ENCODE measurements around the gene STXBP5.
"Not testable (repeated sequence)": the region's sequence is repeated elsewhere in the genome, so short reads cannot be mapped to it uniquely, and the experiment has no call there.

STXBP5 gene

DNA sequence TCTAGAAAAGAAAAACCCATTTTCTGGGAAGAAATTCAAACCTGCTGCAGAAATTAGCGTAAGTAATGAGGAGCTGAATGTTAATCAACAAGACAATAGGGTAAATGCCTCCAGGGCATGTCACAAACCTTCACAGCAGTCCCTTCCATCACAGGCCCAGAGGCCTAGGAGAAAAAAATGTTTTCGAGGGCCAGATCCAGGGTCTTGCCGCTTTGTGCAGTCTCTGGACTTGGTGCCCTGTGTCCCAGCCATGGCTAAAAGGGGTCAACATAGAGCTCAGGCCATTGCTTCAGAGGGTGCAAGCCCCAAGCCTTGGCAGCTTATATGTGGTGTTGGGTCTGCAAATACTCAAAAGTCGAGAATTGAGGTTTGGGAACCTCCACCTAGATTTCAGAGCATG is 99.8 kb downstream of the STXBP5 start:
- DNase-seq, result no peak

DNA sequence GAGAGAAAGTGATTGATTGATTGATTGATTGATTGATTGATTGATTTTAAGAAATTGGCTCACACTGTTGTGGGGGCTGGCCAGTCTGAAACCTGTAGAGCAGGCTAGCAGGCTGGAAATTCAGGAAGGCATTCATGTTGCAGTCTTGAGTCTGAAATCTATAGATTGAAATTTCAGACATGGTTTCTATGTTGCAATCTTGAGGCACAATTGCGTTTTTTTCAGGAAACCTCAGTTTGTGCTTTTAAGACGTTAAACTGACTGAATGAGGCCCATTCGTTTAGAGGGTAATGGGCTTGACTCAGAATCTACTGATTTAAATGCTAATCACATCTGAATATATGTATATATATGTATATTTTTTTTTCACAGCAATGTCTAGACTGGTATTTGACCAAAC is 106.3 kb downstream of the STXBP5 start:
- DNase-seq, result no peak

DNA sequence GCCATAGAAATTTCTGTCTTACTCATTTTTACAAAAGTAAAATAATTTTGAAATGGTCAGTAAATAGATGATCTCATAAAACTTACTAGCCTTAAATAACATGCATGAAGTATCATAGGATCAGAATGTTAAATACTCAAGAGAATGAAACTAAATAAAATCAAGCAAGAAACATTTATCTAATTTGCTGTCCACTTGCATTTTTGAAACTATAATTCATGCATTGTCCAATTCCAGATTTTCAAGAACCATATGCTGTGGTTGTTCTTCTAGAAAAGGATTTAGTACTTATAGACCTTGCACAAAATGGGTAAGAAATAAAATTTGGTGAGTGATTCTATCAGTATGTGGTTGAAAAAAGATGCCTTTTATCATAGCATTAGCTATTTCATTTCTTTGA is 107.0 kb downstream of the STXBP5 start:
- no peak for DNase-seq

DNA sequence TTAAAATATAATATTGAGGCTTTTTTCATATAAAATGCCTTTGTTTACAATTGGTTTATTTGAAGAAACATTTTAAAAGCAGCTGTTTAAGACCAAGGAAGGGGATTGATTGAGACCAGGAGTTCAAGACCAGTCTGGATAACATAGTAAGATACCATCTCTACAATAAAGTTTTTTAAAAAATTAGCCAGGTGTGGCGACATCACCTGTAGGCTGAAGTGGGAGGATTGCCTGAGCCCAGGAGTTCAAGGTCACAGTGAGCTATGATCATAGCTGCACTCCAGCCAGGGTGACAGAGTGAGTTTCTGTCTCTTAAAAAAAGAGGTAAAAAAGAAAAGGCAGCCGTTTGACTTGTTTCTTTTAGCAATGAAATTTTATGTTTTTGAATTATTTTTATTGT is 117.0 kb downstream of the STXBP5 start:
- no peak for DNase-seq

DNA sequence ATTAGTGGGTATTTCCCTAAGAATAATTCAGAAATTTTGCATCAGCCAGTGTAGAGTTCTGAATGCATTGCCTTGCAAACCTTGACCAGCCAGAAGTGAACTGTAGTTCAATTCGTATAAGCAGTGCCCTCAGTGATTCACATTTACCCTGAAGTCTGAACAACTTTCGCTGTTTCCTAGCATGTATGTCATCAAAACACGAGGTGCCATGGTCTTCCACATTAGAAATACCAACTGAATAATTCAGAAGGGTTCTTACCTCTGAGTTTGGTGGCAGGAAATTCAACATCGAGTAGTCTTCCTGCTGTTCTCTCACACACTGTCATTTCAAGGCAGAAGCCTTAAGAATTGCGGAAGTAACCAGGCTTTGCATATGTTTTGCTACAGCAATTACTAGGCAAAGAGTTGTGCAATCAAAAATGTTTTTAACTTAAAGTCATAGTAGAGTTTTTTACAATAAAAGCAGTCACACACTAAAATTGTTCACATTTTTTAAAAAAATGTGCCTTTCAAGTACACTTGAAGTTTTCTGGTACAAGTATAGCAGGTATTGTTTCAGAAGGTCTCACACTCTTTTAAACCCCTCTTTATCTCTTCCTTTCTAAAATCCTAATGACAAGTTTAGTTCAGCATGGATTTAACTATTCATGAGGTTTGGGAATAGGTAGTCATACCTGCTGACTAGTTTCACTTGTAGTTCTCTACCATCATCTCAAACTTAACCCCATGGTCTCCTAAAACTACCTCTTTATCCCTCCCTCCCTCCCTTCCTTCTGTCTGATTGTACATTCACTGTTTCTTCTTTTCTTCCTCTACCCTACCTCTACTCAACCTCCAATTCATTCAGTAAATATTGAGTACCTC is 118.3 kb downstream of the STXBP5 start:
- no peak for DNase-seq

DNA sequence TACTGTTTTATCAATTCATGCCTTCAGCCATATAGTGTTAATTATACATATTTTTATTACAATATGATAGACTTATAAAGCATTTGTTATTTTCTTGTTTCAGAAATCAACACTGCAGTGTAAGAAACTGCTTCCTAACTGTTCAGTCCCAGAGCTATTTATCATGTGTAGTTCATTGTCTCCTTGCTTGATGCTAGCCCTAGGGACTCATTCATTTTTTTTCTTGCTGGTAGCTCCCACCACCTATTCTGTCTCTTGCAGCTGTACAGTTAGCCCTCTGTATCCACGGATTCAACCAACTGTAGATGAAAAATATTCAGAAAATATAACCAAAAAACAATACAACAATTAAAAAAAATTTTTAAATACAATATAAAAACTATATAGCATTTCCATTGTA is 121.3 kb downstream of the STXBP5 start:
- DNase-seq, result no peak

DNA sequence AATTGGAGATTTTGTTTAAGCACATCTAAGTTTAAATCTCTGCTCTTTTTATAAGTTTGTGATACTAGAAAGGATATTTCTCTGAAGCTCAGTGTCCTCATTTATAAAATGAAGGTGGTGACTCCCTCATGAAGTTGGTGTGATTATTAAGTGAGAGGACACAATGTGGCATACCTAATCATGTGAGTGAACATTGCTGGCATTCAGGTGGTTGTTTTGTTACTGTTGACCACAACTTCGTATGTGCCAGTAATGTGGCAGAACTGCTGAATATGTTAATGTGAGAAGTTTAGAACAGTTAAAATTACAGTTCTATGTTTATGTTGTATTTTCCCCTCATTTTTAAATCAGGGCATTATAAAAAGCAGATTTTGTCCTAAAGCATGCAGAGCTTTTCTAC is 127.2 kb downstream of the STXBP5 start:
- no peak for DNase-seq

DNA sequence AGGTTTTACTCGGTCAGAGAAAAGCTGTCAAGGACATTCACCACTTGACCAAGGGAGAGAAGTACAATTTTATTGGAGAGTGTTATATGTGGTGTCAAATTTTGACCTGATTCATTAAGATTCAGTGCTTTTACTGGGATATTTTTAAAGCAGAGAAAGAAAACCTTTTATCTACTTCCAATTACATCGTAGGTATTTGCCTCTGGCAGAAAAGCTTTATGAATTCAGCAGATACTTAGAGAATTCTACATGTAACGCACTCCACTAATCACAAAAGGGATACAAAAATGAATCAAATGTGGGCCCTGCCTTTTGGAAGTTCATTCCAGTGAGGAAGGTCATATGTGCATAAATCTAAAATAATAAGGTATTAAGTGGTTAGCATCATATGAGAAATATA is 133.7 kb downstream of the STXBP5 start:
- no peak for DNase-seq

DNA sequence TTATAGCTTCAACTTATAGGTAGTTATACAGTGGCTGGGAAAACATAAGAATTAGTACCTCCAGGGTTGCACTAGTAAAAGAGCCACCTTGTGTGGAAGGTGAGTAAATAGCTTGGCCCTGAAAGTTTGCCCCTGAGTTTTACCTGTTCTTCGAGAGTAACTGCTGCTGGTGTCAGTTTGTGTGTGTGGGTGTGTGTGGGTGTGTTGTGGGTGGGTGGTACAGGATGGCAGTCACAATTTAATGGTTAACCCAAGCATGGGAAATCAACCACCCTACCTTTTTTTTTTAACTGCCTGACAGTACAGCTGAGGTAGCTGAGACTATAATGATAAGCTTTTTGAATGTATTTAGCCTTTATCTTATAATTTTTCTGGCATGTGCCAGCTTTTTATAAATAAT is 137.3 kb downstream of the STXBP5 start:
- no peak for DNase-seq

DNA sequence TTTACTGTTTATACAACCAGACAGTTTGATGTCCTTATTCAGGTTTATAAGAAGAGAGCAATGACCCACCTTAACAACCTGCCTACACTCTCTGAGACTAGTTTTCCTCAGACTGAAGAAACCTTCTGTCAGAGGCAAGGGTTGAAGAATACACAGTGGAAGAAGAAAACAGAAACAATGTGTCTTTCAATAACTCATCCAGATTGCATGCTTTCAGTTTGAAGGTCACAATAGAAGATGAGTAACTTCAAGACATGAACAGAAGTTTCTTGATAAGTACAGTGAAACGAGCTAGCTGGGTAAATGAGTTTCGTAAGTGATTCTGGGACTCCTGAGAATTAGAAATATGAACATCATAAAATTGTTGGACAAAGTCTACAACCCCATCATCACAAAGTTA is 141.7 kb downstream of the STXBP5 start:
- no peak for DNase-seq

DNA sequence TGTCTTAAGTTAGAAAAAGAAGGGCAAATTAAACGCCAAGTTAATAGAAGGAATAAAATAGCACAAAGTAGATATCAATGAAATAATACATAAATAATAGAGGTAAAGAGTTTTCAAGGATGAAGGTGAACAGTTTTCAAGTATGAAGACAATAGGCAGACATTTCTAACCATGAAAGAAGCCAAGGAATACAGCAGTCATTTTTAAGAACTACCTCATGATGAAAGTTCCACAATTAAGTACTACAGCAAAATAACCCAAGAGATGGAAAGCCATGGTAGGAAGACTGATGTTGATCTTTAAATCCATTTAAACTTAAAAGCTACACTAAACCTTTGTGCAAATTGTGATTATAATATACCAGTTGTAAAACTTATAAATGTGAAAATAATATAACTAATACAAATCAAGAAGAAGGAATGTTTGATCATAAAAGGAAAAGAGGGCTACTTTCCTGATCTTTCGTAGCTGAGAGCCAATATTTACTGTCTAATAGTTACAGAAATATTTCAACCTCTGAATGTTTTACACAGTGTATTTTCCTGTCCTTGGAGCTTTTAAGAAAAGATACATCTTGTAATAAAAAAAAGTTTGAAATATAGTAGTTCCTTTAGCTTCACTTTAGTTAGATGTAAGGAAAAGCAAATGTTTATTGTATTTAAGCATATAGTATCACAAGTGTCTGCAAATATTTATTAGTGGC is 143.1 kb downstream of the STXBP5 start:
- DNase-seq, result no peak

DNA sequence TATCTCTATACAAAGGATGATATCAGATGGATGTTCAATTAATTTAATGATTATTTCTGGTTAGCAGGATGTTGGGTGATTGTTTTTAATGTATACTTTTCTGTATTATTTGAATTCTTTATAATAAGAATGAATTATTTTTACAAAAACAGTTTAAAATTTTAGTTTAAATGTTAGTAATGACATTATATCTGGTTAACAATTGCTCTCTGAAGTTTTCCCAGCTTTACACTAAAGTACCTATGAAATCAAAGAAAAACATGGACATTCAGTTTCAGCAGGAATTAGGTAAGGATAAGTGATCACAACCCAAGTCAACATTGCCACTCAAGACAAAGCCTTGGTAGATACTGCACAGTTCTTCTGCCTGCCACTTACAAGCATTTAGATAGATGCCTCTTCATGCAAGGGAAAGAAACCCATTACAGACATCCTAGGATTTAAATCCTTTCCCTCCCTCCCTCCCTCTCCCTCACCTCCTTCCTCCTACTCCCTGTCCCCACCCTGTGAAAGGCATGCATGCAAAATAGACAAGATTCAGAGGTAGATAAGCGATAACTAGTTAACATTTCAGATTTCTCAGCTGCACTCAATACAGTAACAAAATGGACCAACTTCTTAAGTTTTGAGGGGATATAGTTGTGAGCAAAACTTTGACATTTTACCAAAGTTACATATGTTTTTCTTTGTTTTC is 143.8 kb downstream of the STXBP5 start:
- no peak for DNase-seq

DNA sequence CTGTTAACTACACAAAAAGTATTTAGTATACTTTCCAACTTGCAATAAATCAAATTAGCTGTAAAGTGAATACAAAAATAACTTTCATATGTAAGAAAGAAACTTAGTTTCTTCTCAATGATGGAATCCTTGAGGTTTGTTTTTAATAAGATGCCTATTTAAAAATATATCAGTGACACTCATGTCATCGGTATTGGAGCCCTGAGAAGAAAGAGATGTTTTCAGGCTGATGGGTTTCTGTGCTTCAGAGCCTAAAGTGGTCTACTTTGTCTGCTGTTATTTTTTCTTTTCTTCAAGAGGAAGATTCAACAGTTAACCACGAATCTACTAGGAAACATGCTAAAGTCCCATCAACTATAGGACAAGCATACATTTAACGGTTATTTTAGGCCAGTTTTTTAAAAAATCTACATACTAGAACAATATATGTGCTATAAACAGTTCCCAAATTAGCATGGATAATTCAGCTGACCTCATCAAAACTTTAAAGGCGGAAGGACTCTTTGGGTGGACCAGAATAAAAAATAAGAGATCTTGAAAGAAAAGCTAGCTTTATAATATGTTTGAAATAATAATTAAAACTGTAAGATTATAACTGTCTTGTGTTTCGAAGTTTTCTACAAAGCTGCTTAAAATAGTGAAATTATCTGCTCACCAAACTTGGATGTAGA is 157.2 kb downstream of the STXBP5 start:
- no peak for DNase-seq

DNA sequence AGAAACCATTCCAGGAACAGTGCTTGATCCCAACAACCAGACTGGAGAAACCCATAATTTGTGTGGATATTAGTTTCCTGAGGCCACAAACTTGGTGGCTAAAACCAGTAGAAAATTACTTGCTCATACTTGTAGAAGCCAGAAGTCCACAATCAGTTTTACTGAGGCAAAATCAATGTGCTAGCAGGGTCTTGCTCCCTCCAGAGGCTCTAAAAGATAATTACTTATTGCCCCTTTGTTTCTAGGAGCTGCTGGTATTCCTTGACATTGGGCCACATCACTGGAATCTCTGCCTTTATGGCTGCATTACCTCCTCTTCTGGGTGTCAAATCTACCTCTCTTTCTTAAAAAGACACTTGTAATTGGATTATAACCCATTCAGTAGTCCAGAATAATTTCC is 162.1 kb downstream of the STXBP5 start:
- no peak for DNase-seq

DNA sequence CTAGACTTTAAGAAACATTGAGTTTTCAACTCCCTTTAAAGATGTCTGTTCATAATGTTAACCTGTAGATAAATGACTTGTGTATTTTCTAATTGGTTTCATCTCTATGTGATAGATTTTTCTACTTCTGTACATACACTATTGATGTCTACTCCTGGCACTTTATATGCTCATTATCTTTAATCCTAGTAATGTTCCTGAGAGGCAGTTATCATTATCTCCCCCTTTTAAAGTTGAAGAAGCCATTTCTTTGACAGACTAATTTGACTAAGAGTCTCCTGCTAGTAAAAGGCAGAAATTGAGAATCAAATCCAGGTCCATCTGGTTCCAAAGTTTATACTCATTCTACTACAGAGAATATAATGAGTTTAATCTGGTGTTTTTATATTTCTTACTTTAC is 167.1 kb downstream of the STXBP5 start:
- DNase-seq, result no peak

DNA sequence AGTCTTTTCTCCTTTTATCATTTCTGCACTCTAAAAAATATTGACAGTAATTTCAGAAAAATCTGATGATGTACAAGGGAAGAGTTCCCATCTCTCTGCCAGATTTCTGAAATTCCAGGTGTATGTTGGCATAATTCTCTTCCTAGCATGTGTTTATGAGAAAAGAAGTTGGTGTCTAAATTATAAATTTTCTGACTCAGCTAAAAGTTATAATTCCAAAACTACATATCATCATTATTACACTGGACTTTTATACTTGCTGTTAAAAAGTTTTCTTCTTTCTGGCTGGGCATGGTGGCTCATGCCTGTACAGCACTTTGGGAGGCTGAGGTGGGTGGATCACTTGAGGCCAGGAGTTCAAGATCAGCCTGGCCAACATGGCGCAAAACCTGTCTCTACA is 168.6 kb downstream of the STXBP5 start:
- no peak for DNase-seq

DNA sequence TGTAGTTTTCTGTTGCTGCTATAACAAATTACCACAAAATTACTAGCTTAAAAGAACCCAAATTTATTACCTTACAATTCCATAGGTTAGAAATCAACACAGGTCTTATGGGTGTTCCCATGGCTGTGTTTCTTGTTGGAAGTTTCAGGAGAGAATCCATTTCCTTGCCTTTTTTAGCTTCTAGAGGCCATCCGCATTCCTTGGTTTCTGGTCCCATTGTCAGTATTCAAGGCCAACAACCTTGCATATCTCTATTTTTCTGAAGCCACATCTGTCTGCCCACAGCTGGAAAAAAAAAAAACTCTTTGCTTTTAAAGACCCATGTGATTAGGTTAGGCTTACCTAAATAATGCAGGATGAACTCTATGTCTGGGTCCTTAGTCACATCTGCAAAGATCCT is 174.6 kb downstream of the STXBP5 start:
- DNase-seq, result no peak

DNA sequence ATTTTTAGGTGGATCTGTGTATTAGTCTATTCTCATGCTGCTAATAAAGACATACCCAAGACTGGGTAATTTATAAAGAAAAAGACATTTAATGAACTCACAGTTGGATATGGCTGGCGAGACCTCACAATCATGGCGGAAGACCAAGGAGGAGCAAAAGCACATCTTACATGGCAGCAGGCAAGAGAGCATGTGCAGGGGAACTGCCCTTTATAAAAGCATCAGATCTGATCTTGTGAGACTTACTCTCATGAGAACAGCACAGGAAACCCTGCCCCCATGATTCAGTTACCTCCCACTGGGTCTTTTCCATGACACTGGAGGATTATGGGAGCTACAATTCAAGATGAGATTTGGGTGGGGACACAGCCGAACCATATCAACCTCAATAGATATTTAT is 176.6 kb downstream of the STXBP5 start:
- DNase-seq, result not testable (repeated sequence)

DNA sequence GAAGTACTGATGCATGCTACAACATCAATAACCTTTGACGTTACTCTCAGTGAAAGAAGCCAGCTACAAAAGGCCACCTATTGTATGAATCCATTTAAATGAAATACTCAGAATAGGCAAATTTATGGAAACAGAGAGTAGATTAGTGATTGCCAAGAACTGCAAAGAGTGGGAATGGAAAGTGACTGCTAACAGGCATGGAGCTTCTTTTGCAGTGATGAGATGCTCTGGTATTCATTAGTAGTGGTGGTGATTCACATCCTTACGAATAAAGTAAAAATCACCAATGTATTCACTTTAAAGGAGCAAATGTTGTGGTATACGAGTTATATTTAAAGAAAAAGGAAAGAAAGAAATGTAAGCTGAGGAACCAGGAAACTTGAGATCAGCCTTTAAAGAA is 177.5 kb downstream of the STXBP5 start:
- no peak for DNase-seq

DNA sequence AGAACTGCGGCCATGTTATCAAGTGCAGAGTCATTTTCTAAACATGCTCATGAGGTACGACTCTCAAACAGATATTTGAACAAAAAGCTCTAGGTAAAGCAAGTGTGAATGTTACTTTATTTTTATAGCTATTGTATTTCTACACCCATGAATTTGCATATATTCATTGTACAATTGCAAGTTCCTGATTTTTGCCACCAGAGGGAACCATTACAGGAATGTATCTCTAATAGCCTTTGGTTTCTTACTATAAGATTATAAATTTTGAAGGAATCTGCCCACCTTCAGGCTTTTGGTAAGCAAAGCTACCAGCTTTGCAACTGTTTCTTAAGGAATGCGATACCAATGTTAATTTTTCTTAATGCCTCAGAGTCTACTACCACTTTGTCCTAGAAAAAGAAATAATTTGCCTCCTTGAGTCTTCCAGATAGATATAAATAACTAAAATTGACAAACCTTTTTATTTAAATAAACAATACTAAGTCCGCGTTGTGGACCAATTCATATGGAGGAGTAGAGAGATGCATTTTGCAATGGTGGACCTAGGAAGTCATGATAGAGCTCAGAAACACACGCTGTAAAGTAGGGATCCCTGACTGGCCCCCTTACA is 178.8 kb downstream of the STXBP5 start:
- no peak for DNase-seq

DNA sequence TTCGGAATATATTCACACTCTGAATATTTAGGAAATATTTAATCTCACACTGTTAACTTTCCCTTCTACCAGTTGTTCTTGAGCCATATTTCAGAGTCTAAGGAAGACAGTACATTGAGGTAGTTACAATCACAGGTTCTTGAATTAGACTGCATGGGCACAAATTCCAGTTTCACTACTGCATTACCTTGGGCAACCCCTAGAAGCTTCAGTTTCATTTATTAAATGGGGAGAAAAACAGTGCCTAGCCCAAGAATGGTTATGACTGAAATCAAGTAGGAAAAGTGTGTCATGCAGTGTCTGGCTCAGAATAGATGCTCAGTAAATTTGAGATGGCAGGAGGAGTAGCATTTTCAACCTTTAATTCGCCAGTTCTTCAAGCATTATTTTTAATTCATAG is 179.8 kb downstream of the STXBP5 start:
- DNase-seq, result no peak

DNA sequence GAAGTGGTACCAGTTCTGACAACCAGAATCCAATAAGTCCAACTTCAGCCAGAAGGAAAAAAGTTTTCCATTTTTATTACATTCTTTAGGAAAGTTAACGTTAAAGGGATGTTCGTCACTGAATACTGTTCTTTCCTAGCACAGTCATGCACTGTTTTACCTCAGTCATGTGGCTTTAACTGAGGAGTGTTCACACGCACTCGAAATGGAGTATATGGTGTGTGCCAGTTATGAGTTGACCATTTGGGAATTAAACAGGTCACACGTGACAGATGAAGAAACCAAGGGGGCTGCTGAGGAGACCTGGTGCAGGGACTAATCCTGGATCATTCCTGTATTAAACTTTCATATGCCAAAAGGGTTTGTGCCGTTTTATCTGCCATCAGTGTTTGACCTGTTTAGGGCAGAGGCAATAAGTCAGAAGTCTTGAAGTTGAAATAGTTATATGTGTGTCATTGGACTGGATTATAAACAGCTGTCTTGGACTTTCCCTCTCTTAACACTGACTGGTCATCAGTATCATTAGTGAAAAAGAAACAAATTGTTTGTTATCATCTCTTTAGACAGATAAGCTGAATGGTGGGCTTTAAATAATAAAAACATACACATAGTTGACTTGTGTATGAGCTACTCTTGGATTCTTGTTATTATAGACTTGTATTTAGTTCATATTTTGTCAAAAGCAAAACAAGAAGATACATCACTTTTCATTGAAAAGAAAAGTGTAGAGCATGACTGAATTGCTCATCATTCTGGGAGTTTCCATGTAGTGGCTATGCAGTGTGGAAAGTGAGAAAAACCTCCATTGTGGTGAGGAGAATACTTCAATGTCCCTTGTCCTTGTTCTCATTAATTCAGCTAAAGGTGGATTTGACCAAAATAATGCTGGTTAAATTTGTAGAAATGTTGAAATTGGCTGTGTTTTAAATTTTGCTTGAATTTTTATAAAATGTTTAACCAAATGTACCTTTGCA is 180.8 kb downstream of the STXBP5 start:
- DNase-seq, result no peak

Measured in DMS 273 treated with DMSO at 0.1 percent for 48 hours (cell line).